ENCODE results near the gene KLHL33.

The KLHL33 gene

GRCh38 chr14:20382526-20382925 lies 53.4 kb downstream of the KLHL33 start:
- H3K14ac ChIP-seq (ENCODE audit: low read length in 2 of 2) = no peak overlapping the region
- no peak overlapping the region for H3K18ac ChIP-seq (ENCODE audit: low read depth in 1 of 2, low read length in 2 of 2)
- 99% methylated on average over 12 of the region's 12 CpGs for WGBS
- H3K4ac ChIP-seq (ENCODE audit: low read depth in 1 of 2, low read length in 2 of 2) = no peak overlapping the region
- no peak overlapping the region for H3K4me2 ChIP-seq (ENCODE audit: low read length, poor library complexity, severe bottlenecking)
- no peak overlapping the region for H3K9ac ChIP-seq (ENCODE audit: low read length)
- no peak overlapping the region for H2BK15ac ChIP-seq (ENCODE audit: low read depth, poor library complexity, severe bottlenecking)
- H2BK120ac ChIP-seq (ENCODE audit: low read depth, low read length) = no peak overlapping the region
- no peak overlapping the region for H3K27ac ChIP-seq (ENCODE audit: low read length, poor library complexity, severe bottlenecking)
- no peak for DNase-seq
- H3K4me3 ChIP-seq (ENCODE audit: insufficient read depth in 1 of 2, low read depth in 1 of 2, low read length in 2 of 2) = no peak overlapping the region
- H3K79me1 ChIP-seq (replicated peaks; ENCODE audit: low read length, poor library complexity, severe bottlenecking) = peaks cover 16% of the 10 kb centered on the region
- no peak overlapping the region for H2BK5ac ChIP-seq (ENCODE audit: low read depth, low read length, poor library complexity, severe bottlenecking)
- no peak overlapping the region for H3K23ac ChIP-seq (ENCODE audit: low read length in 2 of 2)
- peaks cover 90 to 94% of the 10 kb centered on the region in 2 experiments for H3K36me3 ChIP-seq (ENCODE audit: control insufficient read depth in 1 of 2, insufficient read depth in 2 of 2, low read depth in 1 of 2, low read length in 2 of 2)
- H4K91ac ChIP-seq (ENCODE audit: low read length) = no peak overlapping the region
- H3K4me1 ChIP-seq (ENCODE audit: control insufficient read depth, insufficient read depth, low read depth, low read length) = no peaks in the 10 kb centered on the region
- no peaks in the 10 kb centered on the region for H3K9me3 ChIP-seq (ENCODE audit: control insufficient read depth, low read length)
- no peak overlapping the region for H2BK12ac ChIP-seq (ENCODE audit: low read length in 2 of 2)
- no peak overlapping the region for H4K8ac ChIP-seq (ENCODE audit: low read length)
- H2AK5ac ChIP-seq (ENCODE audit: low read length, severe bottlenecking) = no peak overlapping the region
- no peak overlapping the region for H2AFZ ChIP-seq (ENCODE audit: low read depth, low read length)
- H3K27me3 ChIP-seq (ENCODE audit: control insufficient read depth in 1 of 2, insufficient read depth in 1 of 2, low read length in 2 of 2) = no peaks in the 10 kb centered on the region

DNA sequence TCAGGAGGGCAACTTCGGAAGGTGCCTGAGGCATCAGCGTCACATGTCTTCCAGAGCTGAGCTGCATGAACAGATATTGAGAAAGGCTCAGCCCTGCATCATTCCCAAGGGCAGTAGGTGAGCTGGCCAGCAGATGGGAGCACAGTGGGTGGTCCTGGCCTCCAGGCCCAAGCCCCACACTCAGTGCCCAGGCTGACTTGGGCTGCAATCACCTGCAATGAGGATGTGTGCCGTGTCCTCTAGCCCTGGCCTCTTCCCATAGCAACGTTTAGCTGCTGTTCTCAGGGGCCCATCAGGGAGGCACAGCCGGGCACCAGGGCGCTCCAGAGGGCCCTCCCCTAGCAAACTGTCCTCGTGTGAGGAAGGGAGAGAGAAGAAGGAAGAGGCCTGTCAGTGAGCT lies 54.6 kb downstream of the KLHL33 start:
- no peaks in the 10 kb centered on the region for H3K4me1 ChIP-seq (ENCODE audit: control insufficient read depth, insufficient read depth, low read depth, low read length)
- WGBS = 98% methylated on average over 7 of the region's 7 CpGs
- H3K27me3 ChIP-seq (ENCODE audit: control insufficient read depth in 1 of 2, insufficient read depth in 1 of 2, low read length in 2 of 2) = no peaks in the 10 kb centered on the region
- peaks cover 91 to 97% of the 10 kb centered on the region in 2 experiments for H3K36me3 ChIP-seq (ENCODE audit: control insufficient read depth in 1 of 2, insufficient read depth in 2 of 2, low read depth in 1 of 2, low read length in 2 of 2)
- no peak overlapping the region for H3K14ac ChIP-seq (ENCODE audit: low read length in 2 of 2)
- H3K9ac ChIP-seq (ENCODE audit: low read length) = no peak overlapping the region
- H3K27ac ChIP-seq (ENCODE audit: low read length, poor library complexity, severe bottlenecking) = no peak overlapping the region
- H2BK12ac ChIP-seq (ENCODE audit: low read length in 2 of 2) = no peak overlapping the region
- no peaks in the 10 kb centered on the region for H3K9me3 ChIP-seq (ENCODE audit: control insufficient read depth, low read length)
- H4K8ac ChIP-seq (ENCODE audit: low read length) = no peak overlapping the region
- no peak overlapping the region for H3K4me3 ChIP-seq (ENCODE audit: insufficient read depth in 1 of 2, low read depth in 1 of 2, low read length in 2 of 2)
- peaks cover 15% of the 10 kb centered on the region for H3K79me1 ChIP-seq (replicated peaks; ENCODE audit: low read length, poor library complexity, severe bottlenecking)
- no peak overlapping the region for H2BK120ac ChIP-seq (ENCODE audit: low read depth, low read length)
- H2AK5ac ChIP-seq (ENCODE audit: low read length, severe bottlenecking) = no peak overlapping the region
- no peak overlapping the region for H2BK15ac ChIP-seq (ENCODE audit: low read depth, poor library complexity, severe bottlenecking)
- H2BK5ac ChIP-seq (ENCODE audit: low read depth, low read length, poor library complexity, severe bottlenecking) = no peak overlapping the region
- no peak overlapping the region for H3K4ac ChIP-seq (ENCODE audit: low read depth in 1 of 2, low read length in 2 of 2)
- no peak for DNase-seq
- H3K23ac ChIP-seq (ENCODE audit: low read length in 2 of 2) = no peak overlapping the region
- no peak overlapping the region for H3K4me2 ChIP-seq (ENCODE audit: low read length, poor library complexity, severe bottlenecking)
- H3K18ac ChIP-seq (ENCODE audit: low read depth in 1 of 2, low read length in 2 of 2) = no peak overlapping the region
- no peak overlapping the region for H4K91ac ChIP-seq (ENCODE audit: low read length)
- no peak overlapping the region for H2AFZ ChIP-seq (ENCODE audit: low read depth, low read length)

DNA sequence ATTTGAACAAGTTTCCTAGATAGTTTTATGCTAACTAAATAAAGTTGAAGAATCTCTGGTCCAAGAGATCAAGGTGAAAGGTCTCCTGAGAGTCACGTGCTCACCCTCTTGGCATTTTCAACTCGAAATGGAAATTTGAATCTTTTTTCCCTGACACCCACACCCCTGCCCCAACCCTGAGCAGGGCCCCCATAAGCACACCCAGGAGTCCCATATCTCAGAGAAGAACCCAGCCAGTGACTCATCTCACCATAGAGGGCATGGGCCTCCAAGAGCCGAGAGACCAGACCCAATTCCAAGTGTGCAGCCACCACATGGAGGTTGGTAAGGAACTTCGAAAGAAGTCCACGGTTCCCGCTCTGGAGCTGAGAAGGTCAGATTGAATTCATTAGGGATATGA lies 55.3 kb downstream of the KLHL33 start:
- H3K4me3 ChIP-seq (ENCODE audit: insufficient read depth in 1 of 2, low read depth in 1 of 2, low read length in 2 of 2) = no peak overlapping the region
- H3K79me1 ChIP-seq (replicated peaks; ENCODE audit: low read length, poor library complexity, severe bottlenecking) = peaks cover 14% of the 10 kb centered on the region
- H3K4me2 ChIP-seq (ENCODE audit: low read length, poor library complexity, severe bottlenecking) = no peak overlapping the region
- DNase-seq = no peak
- H3K14ac ChIP-seq (ENCODE audit: low read length in 2 of 2) = no peak overlapping the region
- no peak overlapping the region for H3K9ac ChIP-seq (ENCODE audit: low read length)
- WGBS = 87% methylated on average over 6 of the region's 6 CpGs
- H3K27me3 ChIP-seq (ENCODE audit: control insufficient read depth in 1 of 2, insufficient read depth in 1 of 2, low read length in 2 of 2) = no peaks in the 10 kb centered on the region
- peaks cover 91 to 97% of the 10 kb centered on the region in 2 experiments for H3K36me3 ChIP-seq (ENCODE audit: control insufficient read depth in 1 of 2, insufficient read depth in 2 of 2, low read depth in 1 of 2, low read length in 2 of 2)
- no peak overlapping the region for H2BK15ac ChIP-seq (ENCODE audit: low read depth, poor library complexity, severe bottlenecking)
- no peak overlapping the region for H4K8ac ChIP-seq (ENCODE audit: low read length)
- no peak overlapping the region for H2AFZ ChIP-seq (ENCODE audit: low read depth, low read length)
- no peak overlapping the region for H2AK5ac ChIP-seq (ENCODE audit: low read length, severe bottlenecking)
- no peak overlapping the region for H3K23ac ChIP-seq (ENCODE audit: low read length in 2 of 2)
- H2BK120ac ChIP-seq (ENCODE audit: low read depth, low read length) = no peak overlapping the region
- H3K9me3 ChIP-seq (ENCODE audit: control insufficient read depth, low read length) = no peaks in the 10 kb centered on the region
- no peaks in the 10 kb centered on the region for H3K4me1 ChIP-seq (ENCODE audit: control insufficient read depth, insufficient read depth, low read depth, low read length)
- no peak overlapping the region for H2BK5ac ChIP-seq (ENCODE audit: low read depth, low read length, poor library complexity, severe bottlenecking)
- H2BK12ac ChIP-seq (ENCODE audit: low read length in 2 of 2) = no peak overlapping the region
- H4K91ac ChIP-seq (ENCODE audit: low read length) = no peak overlapping the region
- no peak overlapping the region for H3K4ac ChIP-seq (ENCODE audit: low read depth in 1 of 2, low read length in 2 of 2)
- H3K18ac ChIP-seq (ENCODE audit: low read depth in 1 of 2, low read length in 2 of 2) = no peak overlapping the region
- H3K27ac ChIP-seq (ENCODE audit: low read length, poor library complexity, severe bottlenecking) = no peak overlapping the region

GRCh38 chr14:20379743-20380142 lies 56.2 kb downstream of the KLHL33 start:
- no peaks in the 10 kb centered on the region for H3K9me3 ChIP-seq (ENCODE audit: control insufficient read depth, low read length)
- no peaks in the 10 kb centered on the region for H3K27me3 ChIP-seq (ENCODE audit: control insufficient read depth in 1 of 2, insufficient read depth in 1 of 2, low read length in 2 of 2)
- peaks cover 89 to 96% of the 10 kb centered on the region in 2 experiments for H3K36me3 ChIP-seq (ENCODE audit: control insufficient read depth in 1 of 2, insufficient read depth in 2 of 2, low read depth in 1 of 2, low read length in 2 of 2)
- H3K18ac ChIP-seq (ENCODE audit: low read depth in 1 of 2, low read length in 2 of 2) = no peak overlapping the region
- no peak for DNase-seq
- no peaks in the 10 kb centered on the region for H3K4me1 ChIP-seq (ENCODE audit: control insufficient read depth, insufficient read depth, low read depth, low read length)
- no peak overlapping the region for H2BK15ac ChIP-seq (ENCODE audit: low read depth, poor library complexity, severe bottlenecking)
- H3K14ac ChIP-seq (ENCODE audit: low read length in 2 of 2) = no peak overlapping the region
- H3K27ac ChIP-seq (ENCODE audit: low read length, poor library complexity, severe bottlenecking) = no peak overlapping the region
- H4K8ac ChIP-seq (ENCODE audit: low read length) = no peak overlapping the region
- no peak overlapping the region for H2AFZ ChIP-seq (ENCODE audit: low read depth, low read length)
- H3K79me1 ChIP-seq (replicated peaks; ENCODE audit: low read length, poor library complexity, severe bottlenecking) = peaks cover 14% of the 10 kb centered on the region
- no peak overlapping the region for H2BK120ac ChIP-seq (ENCODE audit: low read depth, low read length)
- no peak overlapping the region for H3K9ac ChIP-seq (ENCODE audit: low read length)
- no peak overlapping the region for H2BK12ac ChIP-seq (ENCODE audit: low read length in 2 of 2)
- H3K23ac ChIP-seq (ENCODE audit: low read length in 2 of 2) = no peak overlapping the region
- no peak overlapping the region for H3K4me3 ChIP-seq (ENCODE audit: insufficient read depth in 1 of 2, low read depth in 1 of 2, low read length in 2 of 2)
- no peak overlapping the region for H2BK5ac ChIP-seq (ENCODE audit: low read depth, low read length, poor library complexity, severe bottlenecking)
- H2AK5ac ChIP-seq (ENCODE audit: low read length, severe bottlenecking) = no peak overlapping the region
- no peak overlapping the region for H3K4me2 ChIP-seq (ENCODE audit: low read length, poor library complexity, severe bottlenecking)
- no peak overlapping the region for H3K4ac ChIP-seq (ENCODE audit: low read depth in 1 of 2, low read length in 2 of 2)
- no peak overlapping the region for H4K91ac ChIP-seq (ENCODE audit: low read length)
- WGBS = 83% methylated on average over 1 of the region's 1 CpG
